GM18502 (cell line): ENCODE data around the gene KRT26.
"Not testable (repeated sequence)": the region's sequence is repeated elsewhere in the genome, so short reads cannot be mapped to it uniquely, and the experiment has no call there.

ENCODE experiments used
- ATAC-seq: cut with Tn5 transposase; IDR thresholded peaks from one replicate; pipeline ENCODE4 v1.9.1; 2021; ENCODE audit warnings: mild to moderate bottlenecking; ENCODE audit not compliant: unreplicated experiment, poor library complexity

The KRT26 gene, protein sequence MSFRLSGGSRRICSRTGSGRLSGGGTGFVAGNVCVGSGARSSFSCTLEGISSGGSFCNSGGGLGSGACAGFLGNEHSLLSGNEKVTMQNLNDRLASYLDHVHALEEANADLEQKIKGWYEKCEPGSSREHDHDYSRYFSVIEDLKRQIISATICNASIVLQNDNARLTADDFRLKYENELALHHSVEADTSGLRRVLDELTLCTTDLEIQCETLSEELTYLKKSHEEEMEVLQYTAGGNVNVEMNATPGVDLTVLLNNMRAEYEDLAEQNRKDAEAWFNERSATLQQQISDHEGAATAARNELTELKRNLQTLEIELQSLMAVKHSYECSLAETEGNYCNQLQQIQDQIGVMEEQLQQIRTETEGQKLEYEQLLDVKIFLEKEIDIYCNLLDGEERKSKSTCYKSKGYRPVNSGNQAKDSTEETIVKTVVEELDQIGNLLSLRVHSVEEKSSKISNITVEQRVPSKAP

GRCh38 chr17:40772101-40772500 lies at the start of gene KRT26:
Gene KRT26, minus strand, starts transcription at chr17:40772201. Its CDS starts 88 bp downstream, at chr17:40772113.
- no peak for ATAC-seq

GRCh38 chr17:40821536-40821935 lies 49.5 kb upstream of the KRT26 start:
- no peak for ATAC-seq

GRCh38 chr17:40820228-40820838 lies 48.3 kb upstream of the KRT26 start:
- ATAC-seq, result no peak

DNA sequence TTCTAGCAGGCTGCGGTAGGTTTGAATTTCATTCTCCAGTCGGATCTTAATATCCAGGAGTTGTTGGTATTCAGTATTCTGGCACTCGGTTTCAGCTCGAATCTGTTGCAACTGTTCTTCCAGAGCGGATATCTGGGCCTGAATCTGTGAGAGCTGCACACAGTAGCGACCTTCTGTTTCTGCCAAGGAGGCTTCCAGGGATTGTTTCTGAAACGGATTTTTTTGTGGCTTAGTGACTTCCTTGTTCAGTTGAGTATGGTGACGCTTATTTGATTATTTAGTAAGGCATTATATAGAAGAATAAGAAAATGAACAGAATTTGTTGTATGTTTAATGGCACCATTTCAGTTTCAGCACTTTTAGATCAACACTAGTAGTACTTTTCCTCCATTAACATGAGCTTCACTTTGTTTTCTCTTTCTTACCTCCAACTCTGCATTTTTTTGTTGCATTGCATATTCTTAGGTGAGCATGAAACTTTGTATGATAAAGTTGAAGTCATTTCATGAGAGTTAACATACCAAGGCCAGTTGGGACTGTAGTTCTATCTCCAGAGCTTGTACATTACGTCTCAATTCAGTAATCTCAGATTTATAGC lies 47.6 kb upstream of the KRT26 start:
- ATAC-seq, result no peak

DNA sequence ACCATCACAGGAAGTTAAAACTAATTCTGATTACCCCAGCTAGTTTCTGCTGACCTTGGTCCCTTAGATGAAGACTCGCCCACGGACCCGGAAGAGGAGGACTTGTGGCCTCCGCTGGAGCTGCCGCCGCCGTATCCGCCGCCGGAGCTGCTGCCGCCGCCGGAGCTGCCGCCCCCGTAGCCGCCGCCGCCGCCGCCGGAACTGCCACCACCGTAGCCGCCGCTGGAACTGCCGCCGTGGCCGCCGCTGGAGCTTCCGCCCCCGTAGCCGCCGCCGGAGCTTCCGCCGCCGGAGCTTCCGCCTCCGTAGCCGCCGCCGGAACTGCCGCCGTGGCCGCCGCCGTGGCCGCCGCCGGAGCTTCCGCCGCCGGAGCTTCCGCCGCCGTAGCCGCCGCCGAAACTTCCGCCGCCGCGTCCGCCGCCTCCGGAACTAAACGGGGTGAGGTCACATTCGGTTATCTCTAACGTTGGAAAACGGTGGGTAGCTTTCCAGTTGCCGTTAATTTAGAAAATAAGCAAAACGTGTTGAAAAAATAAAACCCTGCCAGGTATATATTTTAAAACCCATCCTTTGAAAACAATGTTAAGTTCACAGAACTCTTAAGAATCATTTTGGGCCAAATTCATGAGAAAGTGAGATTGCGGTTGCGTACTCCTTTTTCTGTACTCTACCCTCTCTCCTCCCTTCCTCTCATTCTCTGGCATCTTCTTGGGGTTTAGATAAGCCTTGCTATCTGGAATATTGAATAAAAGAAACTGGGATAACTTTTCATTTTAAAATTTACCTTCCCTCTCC lies 46.9 kb upstream of the KRT26 start:
- ATAC-seq, result peak; percentile 76

DNA sequence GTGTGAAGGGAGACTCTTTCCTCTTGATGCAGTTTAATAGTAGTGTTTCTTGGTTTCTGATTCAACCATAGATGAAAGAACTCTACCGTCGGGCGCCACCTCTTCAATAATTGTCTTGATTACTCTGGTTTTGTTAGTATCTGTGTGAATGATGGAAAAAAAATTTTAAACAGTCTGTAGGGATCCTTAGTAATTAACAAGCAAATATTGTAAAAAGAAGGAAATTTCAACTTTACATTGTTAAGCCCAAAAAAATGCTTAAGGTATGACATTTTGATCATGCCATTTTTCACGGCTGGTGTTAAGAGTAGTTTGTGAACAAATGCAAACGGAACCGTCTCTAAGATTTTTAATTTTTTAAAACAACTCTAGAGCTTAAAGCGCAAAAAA lies 46.3 kb upstream of the KRT26 start:
- ATAC-seq, result no peak

GRCh38 chr17:40817103-40817682 lies 45.2 kb upstream of the KRT26 start:
- no peak for ATAC-seq

DNA sequence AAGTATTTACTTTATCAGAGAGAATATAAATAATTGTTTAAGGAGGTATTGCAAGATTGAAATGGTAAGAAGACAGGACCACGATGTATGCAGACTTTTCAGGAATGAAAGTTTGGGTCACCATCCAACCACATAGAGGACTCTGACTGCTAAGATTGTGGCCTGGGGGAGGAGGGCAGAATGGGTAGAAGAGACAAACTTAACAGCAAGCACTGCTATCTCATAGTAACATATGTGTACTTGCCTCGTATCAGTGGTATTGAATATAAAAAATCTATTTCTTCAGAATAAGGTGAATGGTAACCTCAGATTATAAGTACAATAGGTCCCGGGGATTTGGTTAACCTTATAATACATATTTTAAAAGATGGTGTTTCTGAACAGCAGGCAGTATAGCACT lies 44.6 kb upstream of the KRT26 start:
- ATAC-seq, result no peak

DNA sequence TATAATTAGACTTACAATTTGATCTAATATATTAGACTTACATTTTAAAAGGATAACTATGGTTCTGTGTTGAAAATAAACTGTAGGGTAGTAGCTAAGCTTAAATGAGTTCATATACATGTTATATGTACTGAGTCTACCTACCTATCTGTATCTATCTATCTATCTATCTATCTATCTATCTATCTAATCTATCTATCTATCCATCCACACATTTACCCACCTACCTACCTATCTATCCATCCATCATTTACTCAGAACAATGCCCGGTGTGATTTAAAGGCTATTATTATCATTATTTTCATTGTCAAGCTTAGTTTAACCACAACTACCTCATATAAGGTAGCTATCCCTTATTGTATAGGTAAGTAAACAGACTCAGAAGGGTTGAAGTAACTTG lies 43.4 kb upstream of the KRT26 start:
- no peak for ATAC-seq

DNA sequence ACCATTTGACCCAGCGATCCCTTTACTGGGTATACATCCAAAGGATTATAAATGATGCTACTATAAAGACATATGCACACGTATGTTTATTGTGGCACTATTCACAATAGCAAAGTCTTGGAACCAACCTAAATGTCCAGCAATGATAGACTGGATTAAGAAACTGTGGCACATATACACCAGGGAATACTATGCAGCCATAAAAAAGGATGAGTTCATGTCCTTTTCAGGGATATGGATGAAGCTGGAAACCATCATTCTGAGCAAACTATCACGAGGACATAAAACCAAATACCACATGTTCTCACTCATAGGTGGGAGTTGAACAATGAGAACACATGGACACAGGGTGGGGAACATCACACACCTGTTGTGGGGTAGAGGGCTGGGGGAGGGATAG lies 42.7 kb upstream of the KRT26 start:
- ATAC-seq, result not testable (repeated sequence)

- ATAC-seq, result no peak
These were observed 41.8 kb upstream of the KRT26 start for GRCh38 chr17:40813804-40814203.

DNA sequence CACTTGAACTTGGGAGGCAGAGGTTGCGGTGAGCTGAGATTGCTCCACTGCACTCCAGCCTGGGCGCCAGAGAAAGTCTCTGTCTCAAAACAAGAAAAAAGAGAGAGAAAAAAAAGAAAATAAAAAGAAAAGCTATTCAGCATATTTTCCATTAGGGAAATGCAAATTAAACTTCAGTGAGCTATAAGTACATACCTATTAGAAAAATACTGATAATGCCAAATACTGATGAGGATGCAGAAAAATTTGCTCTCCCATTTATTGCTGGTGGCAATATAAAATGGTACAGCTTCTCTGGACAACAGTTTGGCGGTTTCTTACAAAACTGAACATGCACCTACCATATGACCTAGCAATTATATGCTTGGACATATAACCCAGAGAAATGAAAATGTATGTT lies 40.6 kb upstream of the KRT26 start:
- ATAC-seq, result no peak

DNA sequence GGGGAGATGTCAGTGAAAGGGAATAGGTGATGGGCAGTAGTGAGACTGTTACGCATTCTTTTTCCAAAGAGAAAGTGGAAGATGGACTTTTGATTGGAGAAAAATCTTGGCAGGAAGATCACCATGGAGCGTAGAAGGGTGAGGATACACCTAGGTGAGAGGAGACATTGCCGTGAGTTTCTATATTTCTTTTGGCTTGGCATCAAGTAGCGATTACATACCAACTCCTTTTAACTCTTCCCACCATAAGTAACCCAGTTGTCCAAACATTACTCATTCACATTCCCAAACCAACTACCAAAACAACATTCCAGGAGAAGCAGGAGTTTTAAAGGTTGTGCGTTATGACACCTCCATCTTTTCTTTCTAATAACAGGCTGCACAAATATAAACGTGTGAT lies 38.5 kb upstream of the KRT26 start:
- ATAC-seq, result no peak

DNA sequence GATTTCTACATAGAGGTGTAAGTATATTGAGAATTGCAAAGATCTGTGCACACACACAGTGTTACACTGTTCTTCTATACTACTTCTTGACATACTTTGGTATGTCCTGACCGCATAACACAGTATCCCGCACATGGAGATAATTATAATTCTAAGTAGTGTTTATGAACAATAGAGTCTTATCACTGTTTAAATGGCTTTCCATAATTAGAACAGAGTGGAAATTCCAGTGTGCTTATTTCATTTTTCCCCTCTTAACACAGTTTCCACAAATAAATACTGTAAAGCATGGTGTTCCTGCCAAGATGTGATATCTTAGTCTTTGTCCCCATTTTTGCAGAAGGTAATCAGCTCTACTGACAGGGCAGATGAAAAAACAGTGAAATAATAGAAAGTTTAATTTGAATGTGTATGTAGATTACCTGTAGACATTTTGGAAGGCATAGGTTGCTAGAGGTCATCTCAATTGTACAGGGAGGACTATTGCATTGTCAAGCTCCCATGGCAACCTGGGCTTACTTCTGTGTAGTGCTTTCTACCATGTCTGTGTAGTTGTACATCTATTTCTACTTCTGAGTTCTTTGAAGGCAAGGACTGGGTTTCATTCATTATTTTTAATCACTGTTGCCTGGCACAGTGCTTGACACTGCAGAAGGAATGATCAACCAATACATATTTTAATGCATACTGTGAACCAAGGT lies 37.9 kb upstream of the KRT26 start:
- no peak for ATAC-seq

DNA sequence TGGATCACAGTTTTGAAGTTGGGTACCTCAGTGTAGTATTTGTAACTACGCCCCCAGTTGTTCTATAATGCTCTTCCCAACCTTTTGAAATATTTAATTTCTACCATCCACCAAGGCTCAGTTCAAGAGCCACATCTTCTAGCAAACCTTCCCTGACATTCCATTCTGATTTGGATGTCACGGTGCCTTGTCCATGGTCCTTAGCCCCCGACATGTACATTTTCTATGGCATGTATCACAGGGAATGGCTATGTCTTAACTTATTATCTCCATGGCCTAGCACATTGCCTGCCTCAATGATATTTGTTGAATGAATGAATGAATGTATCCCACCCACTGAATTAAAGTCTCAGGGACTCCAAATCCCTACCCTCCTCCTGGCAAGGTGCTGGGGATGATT lies 34.1 kb upstream of the KRT26 start:
- ATAC-seq, result no peak

GRCh38 chr17:40803617-40804082 lies 31.6 kb upstream of the KRT26 start:
- no peak for ATAC-seq

DNA sequence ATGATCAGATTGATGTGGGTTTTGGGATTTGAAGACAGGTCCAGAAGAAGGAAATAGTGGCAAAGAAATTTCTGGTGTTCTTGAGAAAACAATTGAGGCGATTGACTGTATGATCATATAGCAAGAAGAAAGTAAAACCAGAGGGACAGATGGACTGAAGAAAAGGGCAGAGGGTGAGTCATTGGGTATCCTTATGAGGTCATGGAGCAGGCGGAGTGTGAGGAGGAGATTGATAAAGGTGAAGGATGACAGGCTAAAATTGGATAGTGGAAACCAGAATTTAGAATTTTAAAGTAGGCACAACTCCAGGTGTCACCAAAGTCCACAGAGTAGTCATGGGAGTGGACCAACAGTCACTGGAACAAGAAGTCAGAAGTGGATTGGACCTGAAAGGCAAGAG lies 29.2 kb upstream of the KRT26 start:
- ATAC-seq, result no peak

- no peak for ATAC-seq
These were observed 28.4 kb upstream of the KRT26 start for GRCh38 chr17:40800381-40800780.

GRCh38 chr17:40799859-40800258 lies 27.9 kb upstream of the KRT26 start, which contains the start of gene KRT28:
Gene KRT28, minus strand, starts transcription at chr17:40799959. Its CDS starts 66 bp downstream, at chr17:40799893.
- no peak for ATAC-seq

DNA sequence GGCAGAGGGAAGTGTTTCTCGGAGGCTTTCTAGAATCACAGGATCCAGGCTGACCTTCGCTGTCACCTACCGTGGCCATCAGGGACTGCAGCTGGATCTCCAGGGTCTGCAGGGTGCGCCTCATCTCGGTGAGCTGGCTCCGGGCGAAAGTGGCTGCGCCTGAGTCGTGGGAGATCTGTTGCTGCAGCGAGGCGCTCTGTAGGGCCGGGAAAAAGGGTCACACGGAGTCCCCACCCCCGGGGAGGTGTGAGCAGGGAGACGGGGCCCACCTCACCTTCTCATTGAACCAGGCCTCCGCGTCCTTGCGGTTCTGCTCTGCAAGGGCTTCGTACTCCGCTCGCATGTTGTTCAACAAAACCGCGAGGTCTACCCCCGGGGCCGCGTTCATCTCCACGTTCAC lies 24.8 kb upstream of the KRT26 start:
- ATAC-seq, result no peak
